COLO668 (cell line): ENCODE measurements around the gene MPL.

Experiments
- DNase-seq: peaks from one replicate; lab custom pipeline; 2025; ENCODE audit not compliant: unreplicated experiment; lab: John Stamatoyannopoulos, UW

Gene MPL

GRCh38 chr1:43305926-43306687 lies 31.5 kb upstream of the MPL start:
- no peak for DNase-seq

GRCh38 chr1:43306688-43307457 lies 30.7 kb upstream of the MPL start:
- no peak for DNase-seq

- no peak for DNase-seq
Measured at GRCh38 chr1:43307458-43308158, 30.0 kb upstream of the MPL start.

- no peak for DNase-seq
Measured at GRCh38 chr1:43308635-43309404, 28.8 kb upstream of the MPL start.

GRCh38 chr1:43309405-43310025 lies 28.1 kb upstream of the MPL start:
- DNase-seq, result no peak

GRCh38 chr1:43311521-43311920 lies 26.1 kb upstream of the MPL start:
- DNase-seq, result no peak

GRCh38 chr1:43312212-43312623 lies 25.4 kb upstream of the MPL start:
- DNase-seq, result no peak

GRCh38 chr1:43312663-43313515 lies 24.7 kb upstream of the MPL start:
- no peak for DNase-seq

GRCh38 chr1:43313771-43314170 lies 23.8 kb upstream of the MPL start:
- DNase-seq, result peak; percentile 65

GRCh38 chr1:43314233-43314632 lies 23.4 kb upstream of the MPL start:
- DNase-seq, result no peak

- DNase-seq, result no peak
Measured at GRCh38 chr1:43315481-43315880, 22.1 kb upstream of the MPL start.

- DNase-seq, result no peak
Measured at GRCh38 chr1:43315963-43316737, 21.5 kb upstream of the MPL start.

GRCh38 chr1:43316738-43317520 lies 20.7 kb upstream of the MPL start:
- no peak for DNase-seq

GRCh38 chr1:43317817-43318471 lies 19.7 kb upstream of the MPL start:
- DNase-seq, result no peak

GRCh38 chr1:43318831-43319230 lies 18.8 kb upstream of the MPL start:
- no peak for DNase-seq

GRCh38 chr1:43319288-43319687 lies 18.3 kb upstream of the MPL start:
- DNase-seq, result no peak

- DNase-seq, result no peak
Measured at GRCh38 chr1:43319766-43320165, 17.9 kb upstream of the MPL start.
